Loucy (cell line): ENCODE measurements around the gene NR3C2.

Source experiments
- H2AFZ ChIP-seq: fragments of 200-600 bp; sonication (generic); 2 replicates; pipeline ENCODE4 v1.6.0; 2016; ENCODE audit warnings: antibody characterized with exemption, mild to moderate bottlenecking, low read length, moderate library complexity
- H3F3A ChIP-seq: fragments of 200-600 bp; 2 replicates; pipeline ENCODE4 v1.6.0; 2016; ENCODE audit warnings: antibody characterized with exemption, low read depth, mild to moderate bottlenecking
- H3K27me3 ChIP-seq: fragments of 200-600 bp; sonication (generic); 2 replicates; pipeline ENCODE4 v1.6.1; 2014; ENCODE audit warnings: low read length, mild to moderate bottlenecking; ENCODE audit not compliant: insufficient read depth, poor library complexity, severe bottlenecking
- H3K36me3 ChIP-seq: fragments of 200-600 bp; sonication (generic); 2 replicates; pipeline ENCODE4 v1.6.1; 2016; ENCODE audit warnings: low read length; ENCODE audit not compliant: insufficient read depth
- H3K4me1 ChIP-seq: fragments of 200-600 bp; sonication (generic); 2 replicates; pipeline ENCODE4 v1.5.1; 2014; ENCODE audit warnings: low read length, mild to moderate bottlenecking; ENCODE audit not compliant: insufficient read depth, poor library complexity, severe bottlenecking
- H3K4me2 ChIP-seq: fragments of 200-600 bp; sonication (generic); 2 replicates; pipeline ENCODE4 v1.6.0; 2014; ENCODE audit warnings: antibody characterized with exemption, low read length, low read depth, mild to moderate bottlenecking; ENCODE audit not compliant: poor library complexity, severe bottlenecking
- H3K4me3 ChIP-seq: fragments of 200-600 bp; sonication (generic); 2 replicates; pipeline ENCODE4 v1.5.1; 2014; ENCODE audit warnings: low read length, mild to moderate bottlenecking, mixed read lengths; ENCODE audit not compliant: poor library complexity, severe bottlenecking
- H3K79me2 ChIP-seq: fragments of 200-600 bp; sonication (generic); 2 replicates; pipeline ENCODE4 v1.6.1; 2014; ENCODE audit warnings: low read length; ENCODE audit not compliant: insufficient read depth
- H3K9ac ChIP-seq: fragments of 200-600 bp; sonication (generic); 2 replicates; pipeline ENCODE4 v1.6.0; 2014; ENCODE audit warnings: mild to moderate bottlenecking, low read depth, low read length, moderate library complexity; ENCODE audit not compliant: poor library complexity, severe bottlenecking
- H3K9me2 ChIP-seq: fragments of 200-600 bp; sonication (generic); replicated peaks from 2 replicates; pipeline ENCODE4 v1.6.1; 2016; ENCODE audit warnings: low read depth, low read length, mixed read lengths
- H3K9me3 ChIP-seq: fragments of 200-600 bp; sonication (generic); 2 replicates; pipeline ENCODE4 v1.6.1; 2014; ENCODE audit warnings: mild to moderate bottlenecking, antibody characterized with exemption, low read length, low read depth; ENCODE audit not compliant: insufficient read depth
- H4K20me1 ChIP-seq: fragments of 200-600 bp; sonication (generic); 2 replicates; pipeline ENCODE4 v1.6.0; 2014; ENCODE audit warnings: antibody characterized with exemption, low read length, mild to moderate bottlenecking; ENCODE audit not compliant: insufficient read depth, poor library complexity, severe bottlenecking
- EZH2phosphoT487 ChIP-seq: fragments of 200-600 bp; IDR thresholded peaks from 2 replicates; pipeline ENCODE4 v1.6.1; 2018; ENCODE audit warnings: antibody characterized with exemption, mild to moderate bottlenecking, moderate library complexity, borderline replicate concordance
- TF ChIP-seq, protein P1 (sequence below): fragments of 200-600 bp; sonication (generic); conservative IDR thresholded peaks from 2 replicates; pipeline ENCODE4 v1.5.1; 2014; ENCODE audit warnings: mild to moderate bottlenecking, antibody characterized with exemption, low read length

Gene NR3C2

DNA sequence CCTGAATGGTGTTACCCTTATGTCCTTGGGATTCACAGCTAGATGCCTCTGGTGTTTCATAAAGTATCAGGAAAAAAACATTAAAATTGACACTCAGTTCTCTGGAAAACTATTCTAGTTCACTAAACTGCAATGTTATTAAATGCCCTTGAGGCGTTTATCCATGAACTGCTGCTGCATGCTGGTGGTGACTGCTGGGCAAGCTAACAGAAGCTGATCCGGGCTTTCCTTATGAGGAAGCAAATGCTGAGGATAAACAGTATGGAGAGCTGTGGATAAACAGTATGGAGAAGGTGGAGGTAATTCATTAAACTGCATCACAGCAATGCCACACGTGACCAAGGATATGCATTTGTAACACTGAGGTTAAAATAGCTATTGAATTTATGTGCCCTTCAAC, 227.0 kb downstream of the NR3C2 start:
- Histone ChIP-seq H3K4me1 (peaks cover 14% of the 10 kb centered on the region), H3F3A (no peaks in the 10 kb centered on the region), H3K9ac (no peak overlapping the region), H3K79me2 (no peaks in the 10 kb centered on the region), H2AFZ (no peak overlapping the region), H3K27me3 (no peaks in the 10 kb centered on the region), H3K9me3 (no peaks in the 10 kb centered on the region), H4K20me1 (no peaks in the 10 kb centered on the region), H3K9me2 (no peaks in the 10 kb centered on the region), H3K4me2 (no peak overlapping the region), H3K4me3 (no peak overlapping the region), H3K36me3 (no peaks in the 10 kb centered on the region)
- TF ChIP-seq, protein P1, sequence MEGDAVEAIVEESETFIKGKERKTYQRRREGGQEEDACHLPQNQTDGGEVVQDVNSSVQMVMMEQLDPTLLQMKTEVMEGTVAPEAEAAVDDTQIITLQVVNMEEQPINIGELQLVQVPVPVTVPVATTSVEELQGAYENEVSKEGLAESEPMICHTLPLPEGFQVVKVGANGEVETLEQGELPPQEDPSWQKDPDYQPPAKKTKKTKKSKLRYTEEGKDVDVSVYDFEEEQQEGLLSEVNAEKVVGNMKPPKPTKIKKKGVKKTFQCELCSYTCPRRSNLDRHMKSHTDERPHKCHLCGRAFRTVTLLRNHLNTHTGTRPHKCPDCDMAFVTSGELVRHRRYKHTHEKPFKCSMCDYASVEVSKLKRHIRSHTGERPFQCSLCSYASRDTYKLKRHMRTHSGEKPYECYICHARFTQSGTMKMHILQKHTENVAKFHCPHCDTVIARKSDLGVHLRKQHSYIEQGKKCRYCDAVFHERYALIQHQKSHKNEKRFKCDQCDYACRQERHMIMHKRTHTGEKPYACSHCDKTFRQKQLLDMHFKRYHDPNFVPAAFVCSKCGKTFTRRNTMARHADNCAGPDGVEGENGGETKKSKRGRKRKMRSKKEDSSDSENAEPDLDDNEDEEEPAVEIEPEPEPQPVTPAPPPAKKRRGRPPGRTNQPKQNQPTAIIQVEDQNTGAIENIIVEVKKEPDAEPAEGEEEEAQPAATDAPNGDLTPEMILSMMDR: no peak
- TF ChIP-seq EZH2phosphoT487: no peak

DNA sequence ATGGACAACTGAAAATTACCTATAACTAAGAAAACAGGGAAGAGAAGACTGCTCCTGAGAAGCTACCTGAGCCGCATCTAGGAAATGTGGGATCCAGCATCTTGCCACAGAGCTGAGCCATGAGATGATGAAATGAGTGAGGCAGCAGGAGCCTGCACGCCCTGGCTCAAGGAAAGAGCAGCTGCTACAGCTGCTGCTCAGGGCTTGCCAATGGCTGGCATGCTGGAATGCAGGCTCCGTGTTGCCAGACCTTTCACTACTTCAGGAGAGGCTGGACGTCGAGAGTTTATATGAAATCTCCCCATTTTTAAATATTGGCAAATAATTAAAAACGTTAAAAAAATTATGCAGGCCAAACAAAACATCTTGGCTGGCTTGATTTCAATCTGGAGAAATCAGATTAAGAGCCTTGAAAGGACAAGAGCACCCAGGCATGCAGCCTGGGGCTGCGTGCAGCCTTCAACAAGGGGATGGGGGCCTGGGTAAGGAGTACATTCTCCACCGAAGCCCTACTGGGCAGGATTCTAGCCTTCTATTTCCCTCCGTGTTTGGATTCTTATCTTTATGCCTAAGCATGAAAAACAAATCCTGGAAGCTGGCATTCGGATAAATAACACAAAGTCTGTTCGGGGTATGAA, 227.6 kb downstream of the NR3C2 start:
- no peak overlapping the region for H3K9ac ChIP-seq
- H3K36me3 ChIP-seq: no peaks in the 10 kb centered on the region
- no peaks in the 10 kb centered on the region for H3K9me2 ChIP-seq
- no peak overlapping the region for H3K4me3 ChIP-seq
- no peaks in the 10 kb centered on the region for H3K27me3 ChIP-seq
- no peak overlapping the region for H3K4me2 ChIP-seq
- H3F3A ChIP-seq: no peaks in the 10 kb centered on the region
- no peaks in the 10 kb centered on the region for H3K79me2 ChIP-seq
- no peaks in the 10 kb centered on the region for H3K9me3 ChIP-seq
- H4K20me1 ChIP-seq: no peaks in the 10 kb centered on the region
- TF ChIP-seq, protein P1: no peak
- no peak for TF ChIP-seq EZH2phosphoT487
- peaks cover 14% of the 10 kb centered on the region for H3K4me1 ChIP-seq
- H2AFZ ChIP-seq: no peak overlapping the region

DNA sequence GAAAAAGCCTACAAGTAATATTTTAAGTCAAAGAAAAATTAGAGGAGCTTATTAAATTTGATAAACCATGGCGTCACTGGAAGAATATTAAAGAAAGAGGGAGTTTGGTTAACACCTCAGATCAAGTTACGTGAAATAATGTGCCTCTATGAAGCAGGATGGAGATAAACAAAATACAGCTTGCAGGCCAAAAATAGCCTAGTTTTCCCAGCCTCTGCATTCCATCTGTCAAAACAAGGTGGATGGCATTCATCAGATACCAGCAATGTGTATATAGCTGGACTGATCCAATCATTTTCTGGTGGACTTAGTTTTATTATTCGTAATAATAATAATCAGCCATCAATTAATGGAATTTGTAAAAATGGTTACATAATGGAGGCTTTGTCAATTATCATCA, 230.7 kb downstream of the NR3C2 start:
- Histone ChIP-seq H3K4me1 (peaks cover 4% of the 10 kb centered on the region), H3K9me3 (no peaks in the 10 kb centered on the region), H3K27me3 (no peaks in the 10 kb centered on the region)

More for the DNA sequence above, 230.7 kb downstream of the NR3C2 start:
- TF ChIP-seq, protein P1: no peak
- no peak for TF ChIP-seq EZH2phosphoT487
- no peaks in the 10 kb centered on the region for H3K9me2 ChIP-seq
- no peak overlapping the region for H2AFZ ChIP-seq
- no peaks in the 10 kb centered on the region for H4K20me1 ChIP-seq
- H3K4me2 ChIP-seq: no peak overlapping the region
- no peak overlapping the region for H3K9ac ChIP-seq
- no peak overlapping the region for H3K4me3 ChIP-seq
- no peaks in the 10 kb centered on the region for H3K36me3 ChIP-seq
- no peaks in the 10 kb centered on the region for H3K79me2 ChIP-seq
- H3F3A ChIP-seq: no peaks in the 10 kb centered on the region
